ENCODE measurements around the gene DOK7.
"Not testable (repeated sequence)": the region's sequence is repeated elsewhere in the genome, so short reads cannot be mapped to it uniquely, and the experiment has no call there.

DOK7 gene

GRCh38 chr4:3510481-3510880, 47.4 kb downstream of the DOK7 start:
- WGBS, 2 experiments, result 93 to 94% methylated on average over 16 of the region's 16 CpGs
- Histone ChIP-seq H3K36me3 (ENCODE audit: control insufficient read depth, insufficient read depth, low read length) (peaks cover 33% of the 10 kb centered on the region), H3K4me1 (ENCODE audit: control insufficient read depth, insufficient read depth, low read length) (no peaks in the 10 kb centered on the region), H3K27me3 (ENCODE audit: control insufficient read depth, insufficient read depth, low read length, poor library complexity, severe bottlenecking) (no peaks in the 10 kb centered on the region), H3K9me3 (ENCODE audit: control insufficient read depth, low read length) (no peaks in the 10 kb centered on the region), H3K27ac (ENCODE audit: insufficient read depth, low read depth, low read length, poor library complexity, severe bottlenecking) (no peak overlapping the region), H3K4me3 (ENCODE audit: insufficient read depth, low read depth, low read length) (no peak overlapping the region)

GRCh38 chr4:3511187-3511586, 48.1 kb downstream of the DOK7 start:
- no peaks in the 10 kb centered on the region for H3K27me3 ChIP-seq (ENCODE audit: control insufficient read depth, insufficient read depth, low read length, poor library complexity, severe bottlenecking)
- no peak overlapping the region for H3K4me3 ChIP-seq (ENCODE audit: insufficient read depth, low read depth, low read length)
- H3K36me3 ChIP-seq (ENCODE audit: control insufficient read depth, insufficient read depth, low read length), result peaks cover 33% of the 10 kb centered on the region
- H3K4me1 ChIP-seq (ENCODE audit: control insufficient read depth, insufficient read depth, low read length), result no peaks in the 10 kb centered on the region
- no peak overlapping the region for H3K27ac ChIP-seq (ENCODE audit: insufficient read depth, low read depth, low read length, poor library complexity, severe bottlenecking)
- no peaks in the 10 kb centered on the region for H3K9me3 ChIP-seq (ENCODE audit: control insufficient read depth, low read length)
- 94 to 96% methylated on average over 6 of the region's 6 CpGs for WGBS, 2 experiments

- H3K4me3 ChIP-seq (ENCODE audit: insufficient read depth, low read depth, low read length); H3K9me3 ChIP-seq (ENCODE audit: control insufficient read depth, low read length); H3K27me3 ChIP-seq (ENCODE audit: control insufficient read depth, insufficient read depth, low read length, poor library complexity, severe bottlenecking); H3K27ac ChIP-seq (ENCODE audit: insufficient read depth, low read depth, low read length, poor library complexity, severe bottlenecking); H3K4me1 ChIP-seq (ENCODE audit: control insufficient read depth, insufficient read depth, low read length): not testable (repeated sequence)
- 95 to 97% methylated on average over 15 to 18 of the region's 27 CpGs for WGBS, 2 experiments
- peaks cover 33% of the 10 kb centered on the region for H3K36me3 ChIP-seq (ENCODE audit: control insufficient read depth, insufficient read depth, low read length)
Measured at GRCh38 chr4:3511601-3512000, 48.5 kb downstream of the DOK7 start.

- Histone ChIP-seq H3K4me1 (ENCODE audit: control insufficient read depth, insufficient read depth, low read length) (no peaks in the 10 kb centered on the region), H3K9me3 (ENCODE audit: control insufficient read depth, low read length) (no peaks in the 10 kb centered on the region), H3K36me3 (ENCODE audit: control insufficient read depth, insufficient read depth, low read length) (peaks cover 38% of the 10 kb centered on the region), H3K27ac (ENCODE audit: insufficient read depth, low read depth, low read length, poor library complexity, severe bottlenecking) (no peak overlapping the region), H3K4me3 (ENCODE audit: insufficient read depth, low read depth, low read length) (no peak overlapping the region), H3K27me3 (ENCODE audit: control insufficient read depth, insufficient read depth, low read length, poor library complexity, severe bottlenecking) (no peaks in the 10 kb centered on the region)
- WGBS, 2 experiments, result 95 to 97% methylated on average over 13 of the region's 13 CpGs
Measured at GRCh38 chr4:3512279-3512678, 49.2 kb downstream of the DOK7 start.

- Histone ChIP-seq H3K36me3 (ENCODE audit: control insufficient read depth, insufficient read depth, low read length) (peaks cover 42% of the 10 kb centered on the region), H3K27ac (ENCODE audit: insufficient read depth, low read depth, low read length, poor library complexity, severe bottlenecking) (no peak overlapping the region), H3K9me3 (ENCODE audit: control insufficient read depth, low read length) (no peaks in the 10 kb centered on the region), H3K27me3 (ENCODE audit: control insufficient read depth, insufficient read depth, low read length, poor library complexity, severe bottlenecking) (no peaks in the 10 kb centered on the region), H3K4me3 (ENCODE audit: insufficient read depth, low read depth, low read length) (no peak overlapping the region), H3K4me1 (ENCODE audit: control insufficient read depth, insufficient read depth, low read length) (no peaks in the 10 kb centered on the region)
- WGBS, 2 experiments, result 93 to 96% methylated on average over 22 of the region's 22 CpGs
Measured at GRCh38 chr4:3512719-3513118, 49.6 kb downstream of the DOK7 start.

GRCh38 chr4:3513807-3514206, 50.7 kb downstream of the DOK7 start:
- Histone ChIP-seq H3K27ac (ENCODE audit: insufficient read depth, low read depth, low read length, poor library complexity, severe bottlenecking) (no peak overlapping the region), H3K9me3 (ENCODE audit: control insufficient read depth, low read length) (no peaks in the 10 kb centered on the region), H3K36me3 (ENCODE audit: control insufficient read depth, insufficient read depth, low read length) (peaks cover 40% of the 10 kb centered on the region), H3K4me3 (ENCODE audit: insufficient read depth, low read depth, low read length) (no peak overlapping the region), H3K4me1 (ENCODE audit: control insufficient read depth, insufficient read depth, low read length) (no peaks in the 10 kb centered on the region), H3K27me3 (ENCODE audit: control insufficient read depth, insufficient read depth, low read length, poor library complexity, severe bottlenecking) (no peaks in the 10 kb centered on the region)
- WGBS, 2 experiments, result 94 to 96% methylated on average over 18 of the region's 18 CpGs

- WGBS, 2 experiments, result 96 to 97% methylated on average over 17 of the region's 17 CpGs
- no peak overlapping the region for H3K4me3 ChIP-seq (ENCODE audit: insufficient read depth, low read depth, low read length)
- H3K27ac ChIP-seq (ENCODE audit: insufficient read depth, low read depth, low read length, poor library complexity, severe bottlenecking), result no peak overlapping the region
- H3K4me1 ChIP-seq (ENCODE audit: control insufficient read depth, insufficient read depth, low read length), result no peaks in the 10 kb centered on the region
- H3K27me3 ChIP-seq (ENCODE audit: control insufficient read depth, insufficient read depth, low read length, poor library complexity, severe bottlenecking), result no peaks in the 10 kb centered on the region
- no peaks in the 10 kb centered on the region for H3K9me3 ChIP-seq (ENCODE audit: control insufficient read depth, low read length)
- peaks cover 40% of the 10 kb centered on the region for H3K36me3 ChIP-seq (ENCODE audit: control insufficient read depth, insufficient read depth, low read length)
Measured at GRCh38 chr4:3514221-3514780, 51.2 kb downstream of the DOK7 start.

- no peaks in the 10 kb centered on the region for H3K4me1 ChIP-seq (ENCODE audit: control insufficient read depth, insufficient read depth, low read length)
- H3K27me3 ChIP-seq (ENCODE audit: control insufficient read depth, insufficient read depth, low read length, poor library complexity, severe bottlenecking), result no peaks in the 10 kb centered on the region
- no peak overlapping the region for H3K27ac ChIP-seq (ENCODE audit: insufficient read depth, low read depth, low read length, poor library complexity, severe bottlenecking)
- H3K36me3 ChIP-seq (ENCODE audit: control insufficient read depth, insufficient read depth, low read length), result peaks cover 40% of the 10 kb centered on the region
- no peak overlapping the region for H3K4me3 ChIP-seq (ENCODE audit: insufficient read depth, low read depth, low read length)
- no peaks in the 10 kb centered on the region for H3K9me3 ChIP-seq (ENCODE audit: control insufficient read depth, low read length)
- WGBS, 2 experiments, result 87 to 88% methylated on average over 31 of the region's 31 CpGs
Measured at GRCh38 chr4:3514806-3515501, 51.8 kb downstream of the DOK7 start.

GRCh38 chr4:3515646-3516045, 52.5 kb downstream of the DOK7 start:
- no peaks in the 10 kb centered on the region for H3K9me3 ChIP-seq (ENCODE audit: control insufficient read depth, low read length)
- no peak overlapping the region for H3K4me3 ChIP-seq (ENCODE audit: insufficient read depth, low read depth, low read length)
- H3K27ac ChIP-seq (ENCODE audit: insufficient read depth, low read depth, low read length, poor library complexity, severe bottlenecking), result no peak overlapping the region
- H3K27me3 ChIP-seq (ENCODE audit: control insufficient read depth, insufficient read depth, low read length, poor library complexity, severe bottlenecking), result no peaks in the 10 kb centered on the region
- no peaks in the 10 kb centered on the region for H3K4me1 ChIP-seq (ENCODE audit: control insufficient read depth, insufficient read depth, low read length)
- H3K36me3 ChIP-seq (ENCODE audit: control insufficient read depth, insufficient read depth, low read length), result peaks cover 38% of the 10 kb centered on the region
- 81 to 85% methylated on average over 15 of the region's 15 CpGs for WGBS, 2 experiments

- peaks cover 36% of the 10 kb centered on the region for H3K36me3 ChIP-seq (ENCODE audit: control insufficient read depth, insufficient read depth, low read length)
- H3K4me1 ChIP-seq (ENCODE audit: control insufficient read depth, insufficient read depth, low read length), result no peaks in the 10 kb centered on the region
- WGBS, 2 experiments, result 95% methylated on average over 32 of the region's 32 CpGs
- no peaks in the 10 kb centered on the region for H3K27me3 ChIP-seq (ENCODE audit: control insufficient read depth, insufficient read depth, low read length, poor library complexity, severe bottlenecking)
- H3K9me3 ChIP-seq (ENCODE audit: control insufficient read depth, low read length), result no peaks in the 10 kb centered on the region
- no peak overlapping the region for H3K4me3 ChIP-seq (ENCODE audit: insufficient read depth, low read depth, low read length)
- H3K27ac ChIP-seq (ENCODE audit: insufficient read depth, low read depth, low read length, poor library complexity, severe bottlenecking), result no peak overlapping the region
Measured at GRCh38 chr4:3516061-3516835, 53.1 kb downstream of the DOK7 start.
